Prostate gland (tissue), 2 donors: ENCODE results near the gene FARS2. TPM values are rescaled to one million over a fixed set of nuclear protein-coding genes. Genes with fewer than 3 reads are reported as not detected.

Experiments used
- DNase-seq: peaks from one replicate; pipeline ENCODE4 v3.0.0-alpha.2; 2019; ENCODE audit warnings: low spot score
- H3K27ac ChIP-seq, 2 donors: fragments of 200-600 bp; sonication (generic); 2 replicates each; pipeline ENCODE4 v1.5.1; 2017 to 2019
- H3K27me3 ChIP-seq: fragments of 200-600 bp; sonication (generic); replicated peaks from 2 replicates; pipeline ENCODE4 v1.5.1; 2019; ENCODE audit not compliant: insufficient read depth
- H3K36me3 ChIP-seq, 2 donors: fragments of 200-600 bp; sonication (generic); 1 replicate in 1 of 2; 2 replicates in 1 of 2; pipeline versions ENCODE4 v1.5.1 to v1.8.1; 2017 to 2019
- H3K4me1 ChIP-seq: fragments of 200-600 bp; sonication (generic); replicated peaks from 2 replicates; pipeline ENCODE4 v1.5.1; 2019
- H3K4me3 ChIP-seq, 2 donors: fragments of 200-600 bp; sonication (generic); 2 replicates each; pipeline ENCODE4 v1.5.1; 2017 to 2019
- H3K9me3 ChIP-seq: fragments of 200-600 bp; sonication (generic); 2 replicates; pipeline ENCODE4 v1.5.1; 2017
- POLR2A ChIP-seq: fragments of 450-650 bp; IDR thresholded peaks from one replicate; pipeline ENCODE4 v1.6.1; 2016; ENCODE audit warnings: antibody characterized with exemption, mild to moderate bottlenecking
- POLR2AphosphoS5 ChIP-seq: sonication (generic); formaldehyde crosslinking; IDR thresholded peaks from one replicate; pipeline ENCODE4 v1.6.1; 2017; ENCODE audit warnings: antibody characterized with exemption
- WGBS: methylation state at CpG from one replicate; pipeline ENCODE4 v1.1.5; 2018; 5-methylcytosine and 5-hydroxymethylcytosine counted together
- intact Hi-C: fragments of 100-400 bp; cut with DNase I; formaldehyde crosslinking; loops from one replicate; pipeline ENCODE4 v1.14.2; 2022
- total RNA-seq, 2 donors: library from RNA; depleted of rRNA; stranded (reverse); fragments of >200 nt; gene quantifications; one replicate each; pipeline ENCODE4 v1.1.0, GENCODE V29; 2016
- TF ChIP-seq, protein P1 (sequence below), 4 experiments: fragments of 200-600 bp in 2 of 4; fragments of 450-650 bp in 2 of 4; sonication (generic) in 2 of 4; IDR thresholded peaks; 1 replicate in 3 of 4; 2 replicates in 1 of 4; pipeline ENCODE4 v1.5.1; 2016 to 2019; ENCODE audit warnings: antibody characterized with exemption in 4 of 4, mild to moderate bottlenecking in 2 of 4, moderate library complexity in 2 of 4

FARS2 gene
- total RNA-seq, 2 donors from 2014 or later, result 11.6 to 19.5 TPM

DNA sequence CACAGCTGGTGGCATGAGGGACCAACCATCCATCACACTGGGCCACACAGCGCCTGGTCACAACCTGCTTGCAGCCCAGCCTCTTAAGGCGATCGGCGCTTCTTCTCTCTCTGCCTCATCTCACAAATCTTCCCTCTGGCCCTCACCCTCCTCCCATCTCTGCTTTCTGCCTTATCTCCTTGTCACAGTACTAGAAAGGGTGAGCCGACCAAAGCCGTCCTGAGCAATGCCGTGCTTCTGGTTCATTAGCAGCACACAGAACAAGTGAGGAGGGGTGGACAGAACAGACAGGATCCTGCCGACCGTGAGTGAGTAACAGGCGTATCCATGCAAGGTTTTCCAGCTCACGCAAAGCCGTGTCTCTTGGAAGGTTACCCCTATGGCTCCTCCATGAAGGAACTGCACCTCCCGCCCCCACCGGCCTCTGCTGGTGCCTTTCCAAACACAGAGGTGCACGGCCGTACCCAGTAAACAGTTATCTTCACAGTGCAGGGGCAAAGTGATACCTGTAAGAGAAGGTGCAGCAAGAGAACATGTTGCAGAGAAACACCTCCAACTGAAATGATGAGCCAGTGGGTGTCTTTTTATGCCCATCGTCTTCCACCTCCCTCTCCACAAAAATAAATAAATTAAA, 331.7 kb downstream of the FARS2 start:
- TF ChIP-seq, protein P1, sequence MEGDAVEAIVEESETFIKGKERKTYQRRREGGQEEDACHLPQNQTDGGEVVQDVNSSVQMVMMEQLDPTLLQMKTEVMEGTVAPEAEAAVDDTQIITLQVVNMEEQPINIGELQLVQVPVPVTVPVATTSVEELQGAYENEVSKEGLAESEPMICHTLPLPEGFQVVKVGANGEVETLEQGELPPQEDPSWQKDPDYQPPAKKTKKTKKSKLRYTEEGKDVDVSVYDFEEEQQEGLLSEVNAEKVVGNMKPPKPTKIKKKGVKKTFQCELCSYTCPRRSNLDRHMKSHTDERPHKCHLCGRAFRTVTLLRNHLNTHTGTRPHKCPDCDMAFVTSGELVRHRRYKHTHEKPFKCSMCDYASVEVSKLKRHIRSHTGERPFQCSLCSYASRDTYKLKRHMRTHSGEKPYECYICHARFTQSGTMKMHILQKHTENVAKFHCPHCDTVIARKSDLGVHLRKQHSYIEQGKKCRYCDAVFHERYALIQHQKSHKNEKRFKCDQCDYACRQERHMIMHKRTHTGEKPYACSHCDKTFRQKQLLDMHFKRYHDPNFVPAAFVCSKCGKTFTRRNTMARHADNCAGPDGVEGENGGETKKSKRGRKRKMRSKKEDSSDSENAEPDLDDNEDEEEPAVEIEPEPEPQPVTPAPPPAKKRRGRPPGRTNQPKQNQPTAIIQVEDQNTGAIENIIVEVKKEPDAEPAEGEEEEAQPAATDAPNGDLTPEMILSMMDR (IDR thresholded peaks at IDR 0.05), result no peak
- no peak for TF ChIP-seq POLR2A
- TF ChIP-seq POLR2AphosphoS5, result no peak
- H3K36me3 ChIP-seq, result no peaks in the 10 kb centered on the region
- H3K27ac ChIP-seq, result no peak overlapping the region
- no peaks in the 10 kb centered on the region for H3K9me3 ChIP-seq
- intact Hi-C loops, result no loop called here
- WGBS, result 77% methylated on average over 17 of the region's 17 CpGs
- H3K4me1 ChIP-seq, result no peaks in the 10 kb centered on the region
- no peak for DNase-seq
- H3K4me3 ChIP-seq, result no peak overlapping the region
- H3K27me3 ChIP-seq, result no peaks in the 10 kb centered on the region

DNA sequence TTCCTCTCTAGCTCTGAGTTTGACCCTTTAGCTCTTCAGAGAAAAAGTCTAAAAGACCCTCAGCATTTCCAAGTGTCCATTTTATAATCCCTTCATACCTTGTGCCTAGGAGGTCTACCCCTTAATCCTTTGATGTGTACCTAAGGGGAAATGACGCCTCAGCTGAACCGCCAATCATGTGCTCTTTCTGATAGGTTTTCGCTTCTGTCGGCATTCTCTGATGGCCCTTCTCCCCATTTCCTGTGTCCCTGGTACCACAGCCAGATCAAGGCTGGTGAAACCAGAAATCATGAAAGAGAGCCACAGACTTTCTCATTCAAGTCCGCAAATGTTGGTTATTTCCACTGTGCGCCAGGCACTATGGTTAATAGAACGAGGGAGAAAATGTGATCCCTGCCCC, 333.9 kb downstream of the FARS2 start:
- Histone ChIP-seq H3K27ac (no peak overlapping the region), H3K9me3 (no peaks in the 10 kb centered on the region), H3K36me3 (no peaks in the 10 kb centered on the region), H3K27me3 (no peaks in the 10 kb centered on the region), H3K4me1 (no peaks in the 10 kb centered on the region), H3K4me3 (no peak overlapping the region)
- no peak for DNase-seq
- intact Hi-C loops, result no loop called here
- TF ChIP-seq POLR2AphosphoS5, result no peak
- TF ChIP-seq, protein P1 (IDR thresholded peaks at IDR 0.05), result no peak
- no peak for TF ChIP-seq POLR2A
- 95% methylated on average over 7 of the region's 7 CpGs for WGBS

DNA sequence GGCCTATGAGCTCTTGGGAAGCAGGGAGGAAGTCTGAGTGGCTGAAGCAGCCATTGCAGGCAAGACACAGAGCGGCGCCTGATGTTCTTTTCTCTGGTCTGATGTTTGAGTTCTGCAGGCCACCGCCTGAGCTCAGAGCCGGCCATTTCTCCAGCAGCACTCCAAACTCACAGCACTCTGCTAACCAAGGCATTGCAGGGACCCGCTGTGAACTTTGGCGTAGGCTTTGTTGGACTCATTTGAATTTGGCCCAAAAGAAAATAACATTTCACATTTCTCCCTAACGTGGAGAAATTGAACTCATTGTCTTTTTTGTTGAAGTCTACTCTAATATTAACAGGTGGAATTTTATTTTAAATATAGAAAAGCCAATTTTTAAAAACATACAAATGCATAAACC, 336.1 kb downstream of the FARS2 start:
- TF ChIP-seq POLR2A (no peak), POLR2AphosphoS5 (no peak)
- TF ChIP-seq, protein P1 (IDR thresholded peaks at IDR 0.05), result no peak
- H3K36me3 ChIP-seq, result no peaks in the 10 kb centered on the region
- no peaks in the 10 kb centered on the region for H3K4me1 ChIP-seq
- H3K27ac ChIP-seq, result no peak overlapping the region
- WGBS, result 89% methylated on average over 7 of the region's 7 CpGs
- no peak for DNase-seq
- no peak overlapping the region for H3K4me3 ChIP-seq
- intact Hi-C loops, result no loop called here
- no peaks in the 10 kb centered on the region for H3K9me3 ChIP-seq
- no peaks in the 10 kb centered on the region for H3K27me3 ChIP-seq

DNA sequence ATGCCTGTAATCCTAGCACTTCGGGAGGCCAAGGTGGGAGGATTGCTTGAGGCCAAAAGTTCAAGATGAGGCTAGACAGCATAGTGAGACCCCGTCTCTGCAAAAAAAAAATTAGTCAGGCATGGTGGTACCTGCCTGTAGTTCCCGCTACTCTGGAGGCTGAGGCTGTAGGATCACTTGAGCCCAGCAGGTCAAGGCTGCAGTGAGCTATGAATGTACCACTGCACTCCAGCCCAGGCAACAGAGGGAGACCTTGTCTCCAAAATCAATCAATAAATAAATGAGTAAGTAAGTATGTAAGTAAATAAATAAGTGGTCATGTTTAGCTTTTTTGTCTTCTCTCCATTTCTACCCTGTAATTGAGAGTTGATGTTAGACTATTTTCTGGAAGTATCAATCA, 336.8 kb downstream of the FARS2 start:
- intact Hi-C loops, result no loop called here

DNA sequence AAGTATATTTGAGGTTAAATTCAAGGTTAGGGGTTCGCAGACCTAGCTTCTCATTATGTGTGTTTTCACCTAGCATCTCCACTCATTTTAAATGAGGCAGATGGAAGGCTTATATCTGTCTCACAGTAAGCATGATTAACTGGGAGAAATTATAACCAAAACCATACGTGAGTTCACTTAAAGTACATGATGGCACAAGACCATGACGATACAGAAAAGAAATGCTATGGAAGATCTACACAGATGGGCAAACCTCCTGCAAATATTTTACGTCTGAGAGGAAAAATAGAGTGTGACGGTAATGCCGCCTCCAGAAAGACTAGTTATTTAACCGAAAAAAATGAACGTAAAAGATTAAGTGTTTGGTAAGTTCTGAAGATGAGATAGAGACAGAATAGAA, 337.8 kb downstream of the FARS2 start:
- H3K36me3 ChIP-seq, result no peaks in the 10 kb centered on the region
- H3K4me1 ChIP-seq, result no peaks in the 10 kb centered on the region
- WGBS, result 85% methylated on average over 8 of the region's 8 CpGs
- TF ChIP-seq POLR2AphosphoS5 (no peak), POLR2A (no peak)
- TF ChIP-seq, protein P1 (IDR thresholded peaks at IDR 0.05), result no peak
- no peak for DNase-seq
- intact Hi-C loops, result no loop called here
- no peaks in the 10 kb centered on the region for H3K9me3 ChIP-seq
- H3K27me3 ChIP-seq, result no peaks in the 10 kb centered on the region
- H3K4me3 ChIP-seq, result no peak overlapping the region
- H3K27ac ChIP-seq, result no peak overlapping the region

More for the DNA sequence above, 336.8 kb downstream of the FARS2 start:
- Histone ChIP-seq H3K9me3 (no peaks in the 10 kb centered on the region), H3K27me3 (no peaks in the 10 kb centered on the region), H3K4me1 (no peaks in the 10 kb centered on the region), H3K36me3 (no peaks in the 10 kb centered on the region), H3K27ac (no peak overlapping the region), H3K4me3 (no peak overlapping the region)
- DNase-seq, result no peak
- TF ChIP-seq, protein P1 (IDR thresholded peaks at IDR 0.05), result no peak
- no peak for TF ChIP-seq POLR2A
- TF ChIP-seq POLR2AphosphoS5, result no peak
- 95% methylated on average over 3 of the region's 3 CpGs for WGBS
